ENCODE data around the gene PHETA2. TPM values are rescaled to one million over a fixed set of nuclear protein-coding genes. Genes with fewer than 3 reads are reported as not detected.

The PHETA2 gene
- total and polyA plus RNA-seq, 2 of the 13 experiments (the other 11 are each of a cell fraction or from before 2014, with no cell fraction given), result 0.07 TPM; not detected in 1

DNA sequence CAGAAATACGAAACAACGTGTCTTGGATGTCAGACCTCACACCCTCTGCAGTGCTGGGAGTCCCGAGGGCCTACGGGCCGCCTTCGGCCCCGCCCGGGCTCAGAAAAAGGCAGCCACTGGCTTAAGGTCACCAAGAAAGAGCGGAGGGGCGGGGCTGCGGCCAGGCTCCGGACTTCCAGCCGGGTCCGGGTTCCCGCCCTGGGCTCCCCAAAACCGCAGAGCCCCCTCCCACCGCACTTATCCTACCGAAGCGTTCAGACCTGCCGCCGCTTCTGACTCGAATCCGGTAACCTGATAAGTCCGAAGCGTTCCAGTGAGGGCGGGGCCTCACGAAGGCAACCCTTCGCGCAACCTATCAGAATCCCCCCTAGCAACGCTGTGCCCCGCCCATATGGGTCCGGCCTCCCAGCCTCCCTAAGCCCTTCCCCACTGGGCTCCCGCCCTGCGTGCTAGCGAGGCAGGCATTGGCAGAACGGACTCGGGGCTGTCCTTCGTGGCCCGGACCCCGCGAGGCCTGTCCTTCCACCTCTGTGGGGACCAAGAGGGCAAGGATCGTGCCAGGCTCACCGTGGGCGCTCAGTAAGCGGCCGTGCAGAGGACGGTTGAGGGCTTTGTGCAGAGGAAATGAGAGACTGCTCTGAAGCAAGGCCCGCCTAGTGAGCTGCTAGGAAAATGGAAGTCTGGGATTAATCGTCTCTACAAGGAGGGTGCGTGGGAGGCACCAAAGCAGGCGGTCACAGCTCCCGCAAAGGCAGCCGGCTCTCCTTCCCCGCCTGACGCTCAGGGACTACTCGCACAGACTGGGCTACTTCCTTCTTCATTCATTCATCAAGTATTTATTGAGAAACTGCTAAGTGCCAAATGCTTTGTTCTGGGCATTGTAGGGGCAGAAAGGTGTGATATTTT is 3.3 kb upstream of the PHETA2 start, which contains the start of gene NAGA (continued):
- peak; percentile 83; the same call in 1 of the 2 replicates for TF ChIP-seq KLF6 (CRISPR knock-in tag; IDR thresholded peaks at IDR 0.05)
- no peak for TF ChIP-seq ZNF383 (CRISPR knock-in tag; IDR thresholded peaks at IDR 0.05; ENCODE audit: borderline replicate concordance)
- 0 out of 2 replicates have a peak, but pooled peaks have one; percentile 53 for TF ChIP-seq CBX5 (CRISPR knock-in tag; IDR thresholded peaks at IDR 0.05; ENCODE audit: borderline replicate concordance)
- TF ChIP-seq BCL6 (CRISPR knock-in tag; IDR thresholded peaks at IDR 0.05), result peak; percentile 47; the same call in 1 of the 2 replicates
- TF ChIP-seq ISX (CRISPR knock-in tag; conservative IDR thresholded peaks at IDR 0.05), result no peak
- TF ChIP-seq, protein P1, sequence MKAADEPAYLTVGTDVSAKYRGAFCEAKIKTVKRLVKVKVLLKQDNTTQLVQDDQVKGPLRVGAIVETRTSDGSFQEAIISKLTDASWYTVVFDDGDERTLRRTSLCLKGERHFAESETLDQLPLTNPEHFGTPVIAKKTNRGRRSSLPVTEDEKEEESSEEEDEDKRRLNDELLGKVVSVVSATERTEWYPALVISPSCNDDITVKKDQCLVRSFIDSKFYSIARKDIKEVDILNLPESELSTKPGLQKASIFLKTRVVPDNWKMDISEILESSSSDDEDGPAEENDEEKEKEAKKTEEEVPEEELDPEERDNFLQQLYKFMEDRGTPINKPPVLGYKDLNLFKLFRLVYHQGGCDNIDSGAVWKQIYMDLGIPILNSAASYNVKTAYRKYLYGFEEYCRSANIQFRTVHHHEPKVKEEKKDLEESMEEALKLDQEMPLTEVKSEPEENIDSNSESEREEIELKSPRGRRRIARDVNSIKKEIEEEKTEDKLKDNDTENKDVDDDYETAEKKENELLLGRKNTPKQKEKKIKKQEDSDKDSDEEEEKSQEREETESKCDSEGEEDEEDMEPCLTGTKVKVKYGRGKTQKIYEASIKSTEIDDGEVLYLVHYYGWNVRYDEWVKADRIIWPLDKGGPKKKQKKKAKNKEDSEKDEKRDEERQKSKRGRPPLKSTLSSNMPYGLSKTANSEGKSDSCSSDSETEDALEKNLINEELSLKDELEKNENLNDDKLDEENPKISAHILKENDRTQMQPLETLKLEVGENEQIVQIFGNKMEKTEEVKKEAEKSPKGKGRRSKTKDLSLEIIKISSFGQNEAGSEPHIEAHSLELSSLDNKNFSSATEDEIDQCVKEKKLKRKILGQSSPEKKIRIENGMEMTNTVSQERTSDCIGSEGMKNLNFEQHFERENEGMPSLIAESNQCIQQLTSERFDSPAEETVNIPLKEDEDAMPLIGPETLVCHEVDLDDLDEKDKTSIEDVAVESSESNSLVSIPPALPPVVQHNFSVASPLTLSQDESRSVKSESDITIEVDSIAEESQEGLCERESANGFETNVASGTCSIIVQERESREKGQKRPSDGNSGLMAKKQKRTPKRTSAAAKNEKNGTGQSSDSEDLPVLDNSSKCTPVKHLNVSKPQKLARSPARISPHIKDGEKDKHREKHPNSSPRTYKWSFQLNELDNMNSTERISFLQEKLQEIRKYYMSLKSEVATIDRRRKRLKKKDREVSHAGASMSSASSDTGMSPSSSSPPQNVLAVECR (CRISPR knock-in tag; IDR thresholded peaks at IDR 0.05; ENCODE audit: borderline replicate concordance), result peak; percentile 83
- TF ChIP-seq ZNF747 (CRISPR knock-in tag; IDR thresholded peaks at IDR 0.05; ENCODE audit: borderline replicate concordance), result 0 out of 2 replicates have a peak, but pooled peaks have one; percentile 59
- TF ChIP-seq, protein P2, sequence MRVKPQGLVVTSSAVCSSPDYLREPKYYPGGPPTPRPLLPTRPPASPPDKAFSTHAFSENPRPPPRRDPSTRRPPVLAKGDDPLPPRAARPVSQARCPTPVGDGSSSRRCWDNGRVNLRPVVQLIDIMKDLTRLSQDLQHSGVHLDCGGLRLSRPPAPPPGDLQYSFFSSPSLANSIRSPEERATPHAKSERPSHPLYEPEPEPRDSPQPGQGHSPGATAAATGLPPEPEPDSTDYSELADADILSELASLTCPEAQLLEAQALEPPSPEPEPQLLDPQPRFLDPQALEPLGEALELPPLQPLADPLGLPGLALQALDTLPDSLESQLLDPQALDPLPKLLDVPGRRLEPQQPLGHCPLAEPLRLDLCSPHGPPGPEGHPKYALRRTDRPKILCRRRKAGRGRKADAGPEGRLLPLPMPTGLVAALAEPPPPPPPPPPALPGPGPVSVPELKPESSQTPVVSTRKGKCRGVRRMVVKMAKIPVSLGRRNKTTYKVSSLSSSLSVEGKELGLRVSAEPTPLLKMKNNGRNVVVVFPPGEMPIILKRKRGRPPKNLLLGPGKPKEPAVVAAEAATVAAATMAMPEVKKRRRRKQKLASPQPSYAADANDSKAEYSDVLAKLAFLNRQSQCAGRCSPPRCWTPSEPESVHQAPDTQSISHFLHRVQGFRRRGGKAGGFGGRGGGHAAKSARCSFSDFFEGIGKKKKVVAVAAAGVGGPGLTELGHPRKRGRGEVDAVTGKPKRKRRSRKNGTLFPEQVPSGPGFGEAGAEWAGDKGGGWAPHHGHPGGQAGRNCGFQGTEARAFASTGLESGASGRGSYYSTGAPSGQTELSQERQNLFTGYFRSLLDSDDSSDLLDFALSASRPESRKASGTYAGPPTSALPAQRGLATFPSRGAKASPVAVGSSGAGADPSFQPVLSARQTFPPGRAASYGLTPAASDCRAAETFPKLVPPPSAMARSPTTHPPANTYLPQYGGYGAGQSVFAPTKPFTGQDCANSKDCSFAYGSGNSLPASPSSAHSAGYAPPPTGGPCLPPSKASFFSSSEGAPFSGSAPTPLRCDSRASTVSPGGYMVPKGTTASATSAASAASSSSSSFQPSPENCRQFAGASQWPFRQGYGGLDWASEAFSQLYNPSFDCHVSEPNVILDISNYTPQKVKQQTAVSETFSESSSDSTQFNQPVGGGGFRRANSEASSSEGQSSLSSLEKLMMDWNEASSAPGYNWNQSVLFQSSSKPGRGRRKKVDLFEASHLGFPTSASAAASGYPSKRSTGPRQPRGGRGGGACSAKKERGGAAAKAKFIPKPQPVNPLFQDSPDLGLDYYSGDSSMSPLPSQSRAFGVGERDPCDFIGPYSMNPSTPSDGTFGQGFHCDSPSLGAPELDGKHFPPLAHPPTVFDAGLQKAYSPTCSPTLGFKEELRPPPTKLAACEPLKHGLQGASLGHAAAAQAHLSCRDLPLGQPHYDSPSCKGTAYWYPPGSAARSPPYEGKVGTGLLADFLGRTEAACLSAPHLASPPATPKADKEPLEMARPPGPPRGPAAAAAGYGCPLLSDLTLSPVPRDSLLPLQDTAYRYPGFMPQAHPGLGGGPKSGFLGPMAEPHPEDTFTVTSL (CRISPR knock-in tag; IDR thresholded peaks at IDR 0.05; ENCODE audit: borderline replicate concordance), result peak; percentile 65; the same call in 1 of the 2 replicates
- TF ChIP-seq ZNF580 (CRISPR knock-in tag; IDR thresholded peaks at IDR 0.05; ENCODE audit: borderline replicate concordance, low read depth), result peak; percentile 59; the same call in 1 of the 2 replicates
- TF ChIP-seq MIER2 (CRISPR knock-in tag; IDR thresholded peaks at IDR 0.05), result peak; percentile 52; the same call in 1 of the 2 replicates
- TF ChIP-seq ZNF777 (CRISPR knock-in tag; IDR thresholded peaks at IDR 0.05), result 0 out of 2 replicates have a peak, but pooled peaks have one; percentile 55
- TF ChIP-seq NKX3-1 (CRISPR knock-in tag; IDR thresholded peaks at IDR 0.05), result peak; percentile 95; the same call in 1 of the 2 replicates
- TF ChIP-seq KDM2A (CRISPR knock-in tag; IDR thresholded peaks at IDR 0.05; ENCODE audit: borderline replicate concordance, low read depth), result peak; percentile 74; the same call in 1 of the 2 replicates
- peak; percentile 90 for TF ChIP-seq POGZ (CRISPR knock-in tag; IDR thresholded peaks at IDR 0.05)
- peak; percentile 98 for TF ChIP-seq ZFX (CRISPR knock-in tag; IDR thresholded peaks at IDR 0.05; ENCODE audit: low read depth)
- peak; percentile 82 for TF ChIP-seq PHF21A (CRISPR knock-in tag; IDR thresholded peaks at IDR 0.05)
- TF ChIP-seq ZNF605 (CRISPR knock-in tag; IDR thresholded peaks at IDR 0.05), result peak; percentile 86
- TF ChIP-seq ZBTB7A (CRISPR knock-in tag; IDR thresholded peaks at IDR 0.05), result peak; percentile 31; the same call in 1 of the 2 replicates
- 0 out of 2 replicates have a peak, but pooled peaks have one; percentile 37 for TF ChIP-seq RELA (CRISPR knock-in tag; IDR thresholded peaks at IDR 0.05)
